ENCODE data around the gene INTS15.
"Not testable (repeated sequence)": the region's sequence is repeated elsewhere in the genome, so short reads cannot be mapped to it uniquely, and the experiment has no call there.

Gene INTS15

DNA sequence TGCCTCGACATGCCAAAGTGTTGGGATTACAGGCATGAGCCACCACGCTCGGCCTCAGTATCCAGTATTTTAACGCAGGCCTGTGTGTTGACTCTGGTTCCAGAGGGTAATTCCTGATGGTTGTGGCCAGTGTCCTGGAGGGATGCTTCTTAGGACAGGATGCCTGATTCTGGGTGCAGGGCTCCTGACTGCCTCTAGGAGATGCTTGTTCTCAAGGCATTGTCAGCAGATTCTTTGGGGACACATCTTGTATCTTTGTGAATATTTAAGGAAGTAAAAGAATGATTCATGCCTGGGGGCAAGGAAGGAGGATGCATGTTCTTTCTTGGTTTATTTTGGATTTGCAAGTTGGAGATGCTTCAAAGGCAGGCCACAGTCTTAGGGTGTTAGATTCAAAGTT lies 10.4 kb upstream of the INTS15 start:
- H3K36me3 Mint-ChIP-seq (ENCODE audit: low read depth), result peaks cover 35% of the 10 kb centered on the region
- H3K9me3 Mint-ChIP-seq, result no peaks in the 10 kb centered on the region
- peak overlapping the region in 2 of 3 experiments; percentile 82 to 92 for H3K27ac Mint-ChIP-seq
- H3K4me3 Mint-ChIP-seq, result peak overlapping the region; percentile 97 to 98 (median 97)
- no peaks in the 10 kb centered on the region for H3K4me1 Mint-ChIP-seq
- H3K27me3 Mint-ChIP-seq (ENCODE audit: low read depth), result no peaks in the 10 kb centered on the region
- TF ChIP-seq, protein P1, sequence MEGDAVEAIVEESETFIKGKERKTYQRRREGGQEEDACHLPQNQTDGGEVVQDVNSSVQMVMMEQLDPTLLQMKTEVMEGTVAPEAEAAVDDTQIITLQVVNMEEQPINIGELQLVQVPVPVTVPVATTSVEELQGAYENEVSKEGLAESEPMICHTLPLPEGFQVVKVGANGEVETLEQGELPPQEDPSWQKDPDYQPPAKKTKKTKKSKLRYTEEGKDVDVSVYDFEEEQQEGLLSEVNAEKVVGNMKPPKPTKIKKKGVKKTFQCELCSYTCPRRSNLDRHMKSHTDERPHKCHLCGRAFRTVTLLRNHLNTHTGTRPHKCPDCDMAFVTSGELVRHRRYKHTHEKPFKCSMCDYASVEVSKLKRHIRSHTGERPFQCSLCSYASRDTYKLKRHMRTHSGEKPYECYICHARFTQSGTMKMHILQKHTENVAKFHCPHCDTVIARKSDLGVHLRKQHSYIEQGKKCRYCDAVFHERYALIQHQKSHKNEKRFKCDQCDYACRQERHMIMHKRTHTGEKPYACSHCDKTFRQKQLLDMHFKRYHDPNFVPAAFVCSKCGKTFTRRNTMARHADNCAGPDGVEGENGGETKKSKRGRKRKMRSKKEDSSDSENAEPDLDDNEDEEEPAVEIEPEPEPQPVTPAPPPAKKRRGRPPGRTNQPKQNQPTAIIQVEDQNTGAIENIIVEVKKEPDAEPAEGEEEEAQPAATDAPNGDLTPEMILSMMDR (IDR thresholded peaks at IDR 0.05; ENCODE audit: unreplicated experiment in 3 of 3), result peak in 2 of 3 experiments; percentile 16 to 21

DNA sequence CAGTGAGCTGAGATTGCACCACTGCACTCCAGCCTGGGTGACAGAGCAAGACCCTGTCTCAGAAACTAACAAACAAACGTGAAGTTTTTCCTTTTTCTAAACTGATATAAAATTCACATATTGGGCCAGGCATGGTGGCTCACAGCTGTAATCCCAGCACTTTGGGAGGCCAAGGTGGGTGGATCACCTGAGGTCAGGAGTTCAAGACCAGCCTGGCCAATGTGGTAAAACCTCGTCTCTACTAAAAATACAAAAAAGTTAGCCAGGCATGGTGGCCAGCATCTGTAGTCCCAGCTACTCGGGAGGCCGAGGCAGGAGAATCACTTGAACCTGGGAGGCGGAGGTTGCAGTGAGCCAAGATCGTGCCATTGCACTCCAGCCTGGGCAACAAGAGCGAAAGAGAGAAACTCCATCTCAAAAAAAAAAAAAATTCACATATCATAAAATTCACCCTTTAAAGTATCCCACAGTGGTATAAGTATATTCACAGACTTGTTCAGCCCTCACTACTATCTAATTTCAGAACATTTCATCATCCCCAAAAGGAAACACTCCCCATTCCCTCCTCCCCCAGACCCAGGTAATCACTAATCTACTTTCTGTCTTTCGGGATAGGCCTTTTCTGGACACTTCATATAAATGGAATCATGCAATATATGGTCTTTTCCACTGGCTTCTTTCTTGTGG lies 3.9 kb upstream of the INTS15 start:
- peaks cover 66% of the 10 kb centered on the region for H3K36me3 Mint-ChIP-seq (ENCODE audit: low read depth)
- H3K9me3 Mint-ChIP-seq, H3K27ac Mint-ChIP-seq: not testable (repeated sequence)

DNA sequence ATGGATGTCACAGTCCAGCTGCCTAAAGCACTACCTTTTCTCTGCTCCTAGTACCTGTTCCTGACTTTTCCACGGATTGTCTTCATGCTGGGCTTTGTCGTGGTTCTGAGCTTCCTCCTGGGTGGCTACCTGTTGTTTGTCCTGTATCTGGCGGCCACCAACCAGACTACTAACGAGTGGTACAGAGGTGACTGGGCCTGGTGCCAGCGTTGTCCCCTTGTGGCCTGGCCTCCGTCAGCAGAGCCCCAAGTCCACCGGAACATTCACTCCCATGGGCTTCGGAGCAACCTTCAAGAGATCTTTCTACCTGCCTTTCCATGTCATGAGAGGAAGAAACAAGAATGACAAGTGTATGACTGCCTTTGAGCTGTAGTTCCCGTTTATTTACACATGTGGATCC lies 1.3 kb upstream of the INTS15 start:
- no peaks in the 10 kb centered on the region for H3K9me3 Mint-ChIP-seq
- no peaks in the 10 kb centered on the region for H3K27me3 Mint-ChIP-seq (ENCODE audit: low read depth)
- peaks cover 53% of the 10 kb centered on the region for H3K36me3 Mint-ChIP-seq (ENCODE audit: low read depth)
- TF ChIP-seq, protein P1 (IDR thresholded peaks at IDR 0.05; ENCODE audit: unreplicated experiment in 3 of 3), result no peak
- peak overlapping the region; percentile 84 to 86 (median 86) for H3K4me3 Mint-ChIP-seq
- H3K4me1 Mint-ChIP-seq, result peaks cover 5% of the 10 kb centered on the region
- peak overlapping the region in 1 of 3 experiments; percentile 22 for H3K27ac Mint-ChIP-seq

More for the DNA sequence above, 3.9 kb upstream of the INTS15 start:
- H3K4me3 Mint-ChIP-seq, result peak overlapping the region in 1 of 3 experiments; percentile 43
- H3K27me3 Mint-ChIP-seq (ENCODE audit: low read depth); H3K4me1 Mint-ChIP-seq: not testable (repeated sequence)

DNA sequence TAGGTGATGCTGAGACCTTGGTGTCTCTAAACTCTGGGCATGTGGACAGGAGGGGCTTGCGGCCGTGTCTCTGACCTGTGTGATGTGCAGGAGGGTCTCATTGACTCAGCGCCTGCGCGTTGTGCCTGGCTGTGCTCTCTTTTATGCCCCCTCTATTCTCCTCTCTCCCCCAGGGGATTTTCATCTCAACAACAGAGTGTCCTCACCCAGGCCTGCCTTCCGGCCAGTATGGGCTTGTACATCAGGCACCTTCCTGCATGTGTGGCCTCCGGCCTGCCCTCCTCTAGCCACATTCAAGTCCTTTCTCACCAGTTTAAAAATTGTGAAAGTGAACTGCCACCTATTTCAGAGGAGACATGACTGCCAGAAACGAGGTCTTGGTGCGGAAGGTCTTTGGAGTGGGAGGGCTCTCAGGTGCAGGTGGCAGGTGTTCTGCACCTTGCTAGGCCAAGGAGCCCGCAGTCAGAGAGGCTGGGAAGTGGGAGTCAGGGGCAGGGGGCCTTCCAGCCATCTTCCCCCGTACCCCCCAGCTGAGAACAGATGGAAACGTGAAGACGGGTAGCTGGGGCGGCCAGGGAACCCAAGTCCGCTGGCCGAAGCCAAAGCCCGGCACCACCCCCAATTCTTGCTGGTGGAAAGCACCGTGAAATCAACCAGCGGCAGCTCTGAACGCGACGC lies 531 bp upstream of the INTS15 start:
- Mint-ChIP-seq H3K9me3 (no peaks in the 10 kb centered on the region), H3K27me3 (ENCODE audit: low read depth) (no peaks in the 10 kb centered on the region), H3K4me3 (peak overlapping the region; percentile 84 to 86 (median 86)), H3K27ac (peak overlapping the region in 2 of 3 experiments; percentile 78 to 80), H3K4me1 (peaks cover 5% of the 10 kb centered on the region), H3K36me3 (ENCODE audit: low read depth) (peaks cover 52% of the 10 kb centered on the region)
- TF ChIP-seq, protein P1 (IDR thresholded peaks at IDR 0.05; ENCODE audit: unreplicated experiment in 3 of 3), result no peak

DNA sequence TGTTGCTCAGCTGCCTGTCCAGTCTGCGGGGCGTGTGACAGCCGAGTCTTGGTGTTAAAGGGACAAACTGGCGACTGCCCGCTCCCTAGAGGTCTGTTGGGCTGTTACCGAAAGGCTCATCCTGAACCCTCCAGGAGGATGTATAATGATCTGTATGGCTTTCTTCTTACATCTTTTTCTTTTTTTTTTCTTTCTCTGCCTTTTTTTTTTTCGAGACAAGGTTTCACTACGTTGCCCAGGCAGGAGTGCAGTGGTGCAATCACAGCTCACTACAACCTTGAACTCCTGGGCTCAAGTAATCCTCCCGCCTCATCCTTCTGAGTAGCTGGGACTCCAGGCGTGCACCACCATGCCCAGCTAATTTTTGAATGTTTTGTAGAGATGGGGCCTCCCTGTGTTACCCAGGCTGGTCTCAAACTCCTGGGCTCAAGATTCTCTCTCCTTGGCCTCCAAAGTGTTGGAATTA lies 857 bp downstream of the INTS15 start:
- Mint-ChIP-seq H3K4me3 (peak overlapping the region; percentile 95), H3K4me1 (peaks cover 5% of the 10 kb centered on the region), H3K27ac (peak overlapping the region; percentile 79 to 96 (median 91)), H3K27me3 (ENCODE audit: low read depth) (no peaks in the 10 kb centered on the region), H3K9me3 (no peaks in the 10 kb centered on the region), H3K36me3 (ENCODE audit: low read depth) (peaks cover 53% of the 10 kb centered on the region)
- TF ChIP-seq, protein P1 (IDR thresholded peaks at IDR 0.05; ENCODE audit: unreplicated experiment in 3 of 3), result no peak

DNA sequence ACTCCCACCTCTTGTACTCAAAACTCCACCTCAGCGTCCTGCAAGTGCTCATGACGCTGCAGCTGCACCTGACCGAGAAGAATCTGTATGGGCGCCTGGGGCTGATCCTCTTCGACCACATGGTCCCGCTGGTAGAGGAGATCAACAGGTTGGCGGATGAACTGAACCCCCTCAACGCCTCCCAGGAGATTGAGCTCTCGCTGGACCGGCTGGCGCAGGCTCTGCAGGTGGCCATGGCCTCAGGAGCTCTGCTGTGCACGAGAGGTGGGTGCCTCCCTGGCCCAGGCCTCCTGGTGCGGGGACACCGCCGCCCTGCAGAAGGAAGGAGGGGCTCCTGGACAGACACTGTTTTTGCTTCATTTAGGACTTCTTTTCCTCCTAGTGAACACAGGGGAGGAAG lies 10.3 kb downstream of the INTS15 start:
- no peaks in the 10 kb centered on the region for H3K27me3 Mint-ChIP-seq (ENCODE audit: low read depth)
- TF ChIP-seq, protein P1 (IDR thresholded peaks at IDR 0.05; ENCODE audit: unreplicated experiment in 3 of 3), result no peak
- no peak overlapping the region for H3K27ac Mint-ChIP-seq
- no peak overlapping the region for H3K4me3 Mint-ChIP-seq
- H3K36me3 Mint-ChIP-seq (ENCODE audit: low read depth), result peaks cover 69% of the 10 kb centered on the region
- H3K9me3 Mint-ChIP-seq, result no peaks in the 10 kb centered on the region
- H3K4me1 Mint-ChIP-seq, result no peaks in the 10 kb centered on the region

Measured in nephron (organoid).